NCI-H69 (cell line): ENCODE data around the gene URB1.

Experiments
- DNase-seq: peaks from one replicate; lab custom pipeline; 2025; lab: John Stamatoyannopoulos, UW

URB1 gene, protein sequence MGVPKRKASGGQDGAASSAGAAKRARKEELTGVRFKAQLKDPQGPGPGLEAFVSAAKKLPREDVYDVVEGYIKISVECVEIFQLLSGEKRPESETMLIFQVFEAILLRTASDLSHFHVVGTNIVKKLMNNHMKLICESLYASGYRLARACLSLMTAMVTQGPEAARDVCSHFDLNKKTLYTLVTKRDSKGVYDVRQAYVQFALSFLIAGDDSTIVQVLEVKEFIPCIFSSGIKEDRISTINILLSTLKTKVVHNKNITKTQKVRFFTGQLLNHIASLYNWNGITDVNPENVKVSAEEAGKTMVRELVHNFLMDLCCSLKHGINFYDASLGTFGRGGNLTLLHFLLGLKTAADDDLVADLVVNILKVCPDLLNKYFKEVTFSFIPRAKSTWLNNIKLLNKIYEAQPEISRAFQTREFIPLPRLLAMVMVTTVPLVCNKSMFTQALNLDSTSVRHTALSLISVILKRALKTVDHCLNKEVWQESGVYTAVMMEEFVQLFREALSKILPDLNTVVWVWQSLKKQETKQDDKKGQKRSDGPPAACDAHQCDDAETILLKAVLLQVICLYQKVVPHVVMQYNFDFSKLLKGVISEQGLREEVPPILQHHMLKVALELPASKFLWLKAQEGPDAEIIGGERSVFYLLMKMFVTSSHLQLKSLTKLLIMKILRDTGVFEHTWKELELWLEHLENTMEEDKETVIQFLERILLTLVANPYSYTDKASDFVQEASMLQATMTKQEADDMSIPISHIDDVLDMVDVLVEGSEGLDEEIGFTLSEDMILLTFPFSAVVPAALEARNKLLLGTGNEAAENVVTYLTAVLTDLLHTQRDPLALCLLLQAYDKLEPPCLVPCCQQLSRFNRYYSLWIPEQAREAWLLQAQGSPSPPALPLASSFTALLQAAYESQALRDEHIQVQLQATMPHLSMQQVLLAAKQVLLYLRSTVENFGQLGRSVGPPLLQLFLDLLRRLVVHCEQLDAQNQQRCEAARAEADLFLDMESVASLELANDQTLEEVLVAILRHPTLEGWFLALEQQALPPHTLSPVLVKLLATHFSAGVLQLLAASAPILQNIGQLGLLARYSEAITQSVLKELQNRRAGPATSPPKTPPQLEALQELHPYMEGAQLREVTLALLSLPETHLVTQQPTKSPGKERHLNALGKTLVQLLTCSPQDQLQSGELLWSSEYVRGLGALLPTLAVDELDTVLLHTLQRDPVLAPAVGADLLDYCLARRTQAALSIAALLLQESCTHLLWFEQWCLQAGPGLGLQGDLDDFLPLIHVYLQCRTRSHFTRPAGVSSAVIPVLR (N-terminal part only)

GRCh38 chr21:32392880-32393676 lies at the start of gene URB1:
URB1 (minus strand) TSS chr21:32393012; CDS start chr21:32392910, 102 bp downstream.
- DNase-seq: peak; percentile 94

- DNase-seq: no peak
Measured at GRCh38 chr21:32437729-32438128, 44.9 kb upstream of the URB1 start.

DNA sequence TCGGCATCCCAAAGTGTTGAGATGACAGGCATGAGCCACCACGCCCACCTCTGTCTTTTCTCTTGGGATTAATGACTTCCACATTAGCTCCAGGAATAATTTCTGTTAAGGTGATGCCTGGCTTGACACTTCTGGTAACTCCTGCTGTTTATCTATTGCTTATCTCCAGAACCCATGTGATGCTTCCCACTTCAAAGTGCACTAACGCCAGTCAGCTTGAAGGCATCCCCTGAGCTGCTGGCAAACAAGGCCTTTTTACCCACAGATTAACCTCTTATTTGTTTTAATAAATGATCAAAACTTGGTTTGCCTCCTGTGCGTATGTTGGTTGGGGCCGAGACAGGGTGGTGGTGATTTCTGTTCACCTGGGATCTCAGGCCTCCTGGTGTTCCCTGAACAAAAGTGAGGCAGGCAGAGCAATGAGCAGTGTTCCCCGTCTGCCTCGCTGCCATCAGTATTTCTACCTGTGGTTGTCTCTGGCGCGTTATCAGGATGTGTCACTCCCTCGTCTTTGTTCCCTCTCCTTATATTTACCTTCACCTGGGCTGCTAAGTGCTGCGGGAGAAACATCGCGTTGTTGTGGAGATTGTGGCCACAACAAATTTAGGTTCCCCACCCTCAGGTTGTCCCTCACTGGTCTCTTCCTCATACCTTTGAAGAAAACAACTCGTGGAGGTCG lies 40.3 kb upstream of the URB1 start:
- peak; percentile 21 for DNase-seq

DNA sequence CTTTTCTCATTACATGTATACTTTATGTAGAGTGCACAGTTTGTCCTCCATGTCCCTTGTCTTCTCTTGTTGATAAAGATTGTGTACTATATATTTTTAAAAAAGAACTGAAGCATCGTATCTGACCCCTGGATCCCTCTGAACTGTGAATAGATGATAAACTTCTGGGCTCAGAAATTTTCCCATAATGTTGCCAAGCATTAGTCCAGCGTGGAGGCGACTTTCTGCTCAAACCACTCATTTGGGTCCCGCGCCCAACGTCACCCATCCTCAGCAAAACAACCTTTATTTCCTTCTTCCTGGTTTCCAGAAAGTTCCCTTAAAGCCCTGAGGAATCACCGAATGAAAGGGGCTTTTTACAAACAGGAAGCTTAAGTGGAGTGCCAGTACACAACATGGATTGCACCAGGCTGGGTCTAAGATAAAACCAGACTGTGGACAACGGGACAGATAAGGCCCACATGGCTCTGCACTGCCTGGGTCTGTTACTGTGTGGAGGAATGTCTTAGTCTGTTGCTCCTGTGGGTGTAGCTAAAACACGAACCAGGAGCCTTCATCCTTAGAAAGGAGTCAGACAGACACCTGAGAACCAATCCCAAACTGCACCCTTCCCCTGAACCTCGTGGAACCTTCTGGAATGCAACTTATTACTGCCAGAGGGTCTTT lies 35.3 kb upstream of the URB1 start:
- DNase-seq: no peak

DNA sequence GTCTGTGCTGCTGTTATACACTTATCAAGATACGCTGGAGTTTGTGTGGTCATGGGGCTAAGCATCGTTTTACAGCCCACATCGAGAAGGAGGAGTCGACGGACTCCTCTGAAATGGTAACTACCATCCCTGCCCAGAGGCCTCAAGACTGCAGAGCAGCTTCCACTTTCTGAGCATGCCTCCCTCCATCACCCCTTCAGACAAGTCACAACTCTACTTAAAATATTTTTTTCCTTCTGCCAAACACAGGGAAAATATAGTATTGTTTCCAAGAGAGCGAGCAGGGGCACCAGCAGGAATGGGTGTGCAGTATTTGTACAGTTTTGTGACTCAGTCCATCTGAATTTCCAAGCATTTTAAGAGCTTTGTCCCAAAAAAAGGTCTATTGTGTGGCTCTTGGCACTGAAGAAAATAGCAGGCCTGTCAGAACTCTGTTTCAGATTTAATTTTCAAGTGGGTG lies 33.8 kb upstream of the URB1 start:
- no peak for DNase-seq

- DNase-seq: no peak
Measured at GRCh38 chr21:32426066-32426465, 33.3 kb upstream of the URB1 start.

GRCh38 chr21:32425628-32426027 lies 32.8 kb upstream of the URB1 start:
- DNase-seq: no peak

GRCh38 chr21:32424674-32425073 lies 31.9 kb upstream of the URB1 start:
- DNase-seq: no peak

GRCh38 chr21:32424191-32424535 lies 31.4 kb upstream of the URB1 start:
- DNase-seq: no peak

- no peak for DNase-seq
Measured at GRCh38 chr21:32423320-32424190, 30.7 kb upstream of the URB1 start.

DNA sequence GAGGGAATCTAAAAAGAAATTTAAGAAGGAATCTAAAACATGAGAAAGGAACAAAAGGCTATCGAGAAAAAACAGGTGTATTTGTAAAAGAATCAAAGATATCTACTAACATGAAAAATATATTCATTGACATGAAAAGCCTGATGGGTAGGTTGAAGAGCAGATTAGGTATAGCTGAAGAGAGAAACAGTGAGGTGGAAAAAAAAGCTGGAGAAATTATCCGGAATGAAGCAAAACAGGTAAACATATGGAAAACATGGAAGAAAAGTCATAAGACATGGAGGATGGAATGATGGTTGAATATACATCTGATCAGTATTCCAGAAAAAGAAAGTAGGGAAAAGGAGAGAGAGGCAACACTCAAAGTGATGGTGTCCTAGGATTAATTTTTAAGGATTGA lies 29.3 kb upstream of the URB1 start:
- no peak for DNase-seq

DNA sequence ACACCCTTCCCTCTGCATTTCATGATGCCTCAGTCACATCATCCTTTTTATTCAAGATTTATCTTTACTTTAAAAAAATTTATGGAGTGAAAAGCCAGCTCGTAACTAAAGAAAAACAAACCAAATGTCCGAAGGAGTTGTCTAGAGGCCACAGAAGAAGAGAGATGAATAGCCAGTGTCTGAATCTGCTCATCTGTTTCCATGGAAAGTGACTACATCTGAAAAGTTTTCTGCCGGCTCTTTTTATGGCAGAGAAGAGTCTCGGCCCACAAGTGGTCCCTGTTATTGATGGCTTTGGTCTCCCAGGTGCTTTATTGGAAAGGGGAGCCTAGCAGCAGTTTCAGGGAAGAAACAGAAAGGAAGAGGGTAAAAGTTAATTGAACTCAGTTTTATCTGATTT lies 25.3 kb upstream of the URB1 start:
- no peak for DNase-seq

DNA sequence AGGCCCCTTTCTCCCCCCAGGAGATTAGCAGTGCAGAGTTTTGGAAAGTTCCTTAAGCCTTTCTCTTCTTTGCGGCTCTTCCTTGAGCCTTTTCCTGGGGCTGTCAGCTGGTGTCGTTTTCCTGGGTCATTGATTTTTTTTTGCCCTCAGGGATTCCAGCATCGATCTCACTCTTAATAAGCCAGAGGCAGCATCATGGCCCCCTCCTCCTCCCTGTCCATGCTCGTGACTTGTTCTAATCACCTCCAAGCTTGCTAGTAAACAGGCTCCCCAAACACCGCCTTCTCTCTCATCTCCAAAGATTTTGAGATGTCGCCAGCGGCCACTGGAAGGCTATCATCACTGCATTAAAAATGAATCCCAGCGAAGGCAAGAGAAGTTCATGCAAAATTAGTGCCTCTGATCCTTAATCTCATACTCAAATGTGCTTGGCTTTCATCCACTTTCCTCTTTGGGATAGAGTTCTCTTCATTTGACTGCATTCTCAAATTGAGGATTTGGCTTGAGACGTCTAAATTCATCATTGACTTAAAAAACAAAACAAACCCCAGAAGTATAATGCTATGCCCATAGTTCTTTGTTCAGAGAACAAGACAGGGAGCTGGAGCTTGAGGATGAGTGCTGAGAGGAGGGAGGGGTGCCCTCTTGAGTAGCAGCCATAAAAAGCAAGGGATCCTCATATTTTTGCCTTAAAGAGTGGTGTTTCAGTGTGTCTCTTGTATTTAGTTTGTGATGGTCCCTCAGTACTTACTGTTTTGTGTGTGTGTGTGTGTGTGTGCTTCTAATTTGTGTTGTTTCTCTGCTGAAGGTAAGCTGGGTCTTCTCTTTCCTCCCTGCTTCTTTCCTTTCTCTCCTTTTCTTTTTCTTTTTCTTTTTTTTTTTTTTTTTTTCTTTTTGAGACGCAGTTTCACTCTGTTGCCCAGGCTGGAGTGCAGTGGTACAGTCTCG lies 22.9 kb upstream of the URB1 start:
- DNase-seq: no peak

DNA sequence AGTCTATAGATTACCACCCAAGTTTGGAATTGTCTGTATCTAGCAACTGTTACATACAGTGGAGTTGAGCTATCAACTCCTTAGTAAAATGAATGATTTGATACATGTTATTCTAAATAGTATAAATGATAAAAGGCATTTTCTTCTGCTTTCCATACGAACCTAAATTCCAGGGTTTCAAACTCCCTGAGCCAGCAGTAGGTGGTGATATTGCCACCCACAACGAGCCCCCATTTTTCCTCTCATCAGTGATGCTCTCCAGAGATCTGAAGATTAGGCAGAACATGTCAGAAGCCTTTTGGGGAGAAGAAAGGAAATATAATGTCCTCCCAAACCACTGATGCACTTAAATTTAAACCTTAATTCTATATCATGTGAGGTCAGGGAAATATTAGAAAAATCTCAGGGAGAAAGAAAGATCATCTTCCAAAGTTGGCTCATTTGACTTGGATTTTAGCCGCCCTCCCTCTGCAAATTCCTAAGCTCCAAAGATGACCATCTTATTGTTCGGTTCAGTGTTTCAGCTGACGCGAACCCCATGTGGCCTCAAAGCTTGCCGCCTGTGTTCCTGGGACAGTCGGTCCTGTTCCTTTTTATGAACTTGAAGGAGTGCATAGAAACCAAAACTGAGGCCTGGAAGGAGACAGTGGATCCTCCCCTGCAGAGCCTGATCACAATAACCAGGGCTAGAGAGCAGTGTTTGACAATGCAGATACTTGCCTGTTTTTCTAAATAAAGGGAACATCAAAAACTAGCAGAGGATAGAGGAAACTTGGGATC lies 22.0 kb upstream of the URB1 start:
- peak; percentile 50 for DNase-seq

GRCh38 chr21:32413697-32414578 lies 21.1 kb upstream of the URB1 start:
- DNase-seq: peak; percentile 55

DNA sequence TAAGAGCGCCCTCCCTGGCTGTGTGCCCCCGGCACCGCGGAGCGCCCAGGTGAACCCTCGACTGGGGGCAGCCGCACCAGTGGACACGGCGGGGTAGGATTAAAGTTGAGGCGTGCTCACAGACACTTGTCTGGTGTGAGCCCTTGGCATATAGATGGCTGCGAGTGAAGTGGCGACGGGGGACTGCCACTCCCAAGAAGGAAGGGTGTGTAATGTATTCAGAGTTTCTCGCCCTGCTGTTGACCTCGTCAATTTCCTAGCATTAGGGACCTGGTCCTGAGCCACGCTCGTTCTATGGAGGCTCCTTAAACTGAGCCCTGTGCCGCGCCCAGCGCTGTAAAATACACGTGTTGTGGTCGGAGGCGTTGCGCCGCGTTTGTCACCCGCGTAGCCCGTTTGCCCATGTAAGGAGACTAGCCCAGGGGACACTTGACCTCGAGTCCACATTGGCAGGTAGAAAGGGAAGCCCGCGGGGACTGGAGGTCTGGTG lies 20.2 kb upstream of the URB1 start:
- DNase-seq: peak; percentile 76
